ENCODE results near the gene ZNF804B.

ZNF804B gene

GRCh38 chr7:88789480-88790064 lies 30.1 kb downstream of the ZNF804B start:
- Histone ChIP-seq H3K4me3 (no peak overlapping the region), H3K27ac (no peak overlapping the region)
- no peak for TF ChIP-seq CTCF (IDR thresholded peaks at IDR 0.05)
- DNase-seq (ENCODE audit: low spot score): no peak

- no peak for DNase-seq (ENCODE audit: low spot score)
- H3K27ac ChIP-seq: no peak overlapping the region
- TF ChIP-seq CTCF (IDR thresholded peaks at IDR 0.05): no peak
- H3K4me3 ChIP-seq: no peak overlapping the region
Observed at GRCh38 chr7:88791891-88792290, 32.4 kb downstream of the ZNF804B start.

- TF ChIP-seq CTCF (IDR thresholded peaks at IDR 0.05): no peak
- no peak for DNase-seq (ENCODE audit: low spot score)
- no peak overlapping the region for H3K4me3 ChIP-seq
- H3K27ac ChIP-seq: no peak overlapping the region
Observed at GRCh38 chr7:88792361-88792760, 32.9 kb downstream of the ZNF804B start.

DNA sequence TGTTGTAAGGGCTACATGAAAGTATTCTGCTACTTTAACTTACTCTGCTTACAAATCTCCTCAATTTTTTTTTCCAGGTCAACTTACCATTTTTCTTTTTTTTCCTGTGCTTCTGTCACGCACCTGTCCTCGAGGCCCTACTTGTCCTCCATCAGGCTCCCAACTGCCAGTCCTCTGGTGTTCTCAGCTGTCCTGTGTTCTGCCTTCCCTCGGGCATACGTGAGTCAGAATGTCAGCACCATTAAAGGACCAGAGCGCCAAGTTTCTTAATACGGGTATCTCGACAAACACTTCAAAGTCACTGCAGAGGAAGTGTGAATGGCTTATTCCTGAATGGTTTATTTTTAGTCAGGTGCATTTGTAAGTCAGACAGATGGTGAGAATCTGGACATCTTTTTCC lies 36.1 kb downstream of the ZNF804B start, which contains the start of gene TEX47:
TEX47 (minus strand) TSS at position 185 of the 400 bp plus-strand sequence. CDS start 795 bp downstream, outside the sequence.
- TF ChIP-seq CTCF (IDR thresholded peaks at IDR 0.05): no peak
- DNase-seq (ENCODE audit: low spot score): no peak

DNA sequence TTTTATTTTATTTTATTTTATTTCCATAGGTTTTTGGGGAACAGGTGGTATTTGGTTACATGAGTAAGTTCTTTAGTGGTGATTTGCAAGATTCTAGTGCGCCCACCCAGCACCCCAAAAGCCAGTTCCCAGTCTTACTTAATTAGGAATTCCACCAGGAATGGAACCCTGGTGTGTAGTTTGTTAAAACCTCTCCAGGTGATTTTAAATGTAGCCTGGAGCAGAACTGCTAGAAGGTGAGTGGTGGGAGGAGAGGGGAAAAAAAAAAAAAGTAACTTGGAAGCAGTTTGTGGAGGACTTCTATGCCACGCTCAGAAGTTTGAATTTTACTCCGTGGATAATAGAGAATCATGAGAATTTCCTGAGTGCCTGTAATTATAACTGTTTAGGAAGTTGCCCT lies 41.5 kb downstream of the ZNF804B start:
- no peak for TF ChIP-seq CTCF (IDR thresholded peaks at IDR 0.05)

More for the DNA sequence above, 36.1 kb downstream of the ZNF804B start, which contains the start of gene TEX47:
- Histone ChIP-seq H3K27ac (no peak within 1 kb of the TSS), H3K4me3 (no peak within 1 kb of the TSS)

GRCh38 chr7:88806280-88807037 lies 47.0 kb downstream of the ZNF804B start:
- no peak for TF ChIP-seq CTCF (IDR thresholded peaks at IDR 0.05)
- DNase-seq (ENCODE audit: low spot score): no peak
- H3K27ac ChIP-seq: no peak overlapping the region
- H3K4me3 ChIP-seq: no peak overlapping the region

More for the DNA sequence above, 41.5 kb downstream of the ZNF804B start:
- H3K27ac ChIP-seq: no peak overlapping the region
- no peak for DNase-seq (ENCODE audit: low spot score)
- no peak overlapping the region for H3K4me3 ChIP-seq

DNA sequence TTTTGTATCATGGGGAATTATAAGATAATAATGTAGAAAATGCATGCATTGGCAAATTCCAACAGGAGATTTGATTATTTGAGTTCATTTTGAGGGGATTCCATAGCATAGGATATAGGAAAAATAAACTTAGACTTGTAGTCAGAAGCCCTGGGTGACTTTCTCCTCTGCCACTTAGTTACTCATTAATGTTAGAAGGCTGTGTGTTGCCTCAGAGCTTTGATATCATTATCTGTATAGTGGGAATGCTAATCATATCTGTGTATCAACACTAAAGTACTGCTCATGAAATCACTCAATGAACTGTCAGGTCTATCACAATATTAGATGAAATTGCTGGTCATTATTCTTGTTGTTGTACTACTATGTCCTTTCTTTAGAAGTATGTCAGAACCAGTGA lies 59.1 kb downstream of the ZNF804B start:
- no peak for TF ChIP-seq CTCF (IDR thresholded peaks at IDR 0.05)
- Histone ChIP-seq H3K4me3 (no peak overlapping the region), H3K27ac (no peak overlapping the region)
- DNase-seq (ENCODE audit: low spot score): no peak

Data from coronary artery (tissue), 2 donors.